Keratinocyte (primary cell): Measurements from ENCODE around the gene FAM83E.

Experiments
- EZH2 ChIP-seq: IDR thresholded peaks from one replicate; pipeline ENCODE4 v1.6.1; 2012; ENCODE audit warnings: inconsistent platforms, mild to moderate bottlenecking, low read length, moderate library complexity
- TF ChIP-seq, protein P1 (sequence below), 3 experiments: IDR thresholded peaks in 1 of 3; conservative IDR thresholded peaks in 1 of 3; optimal IDR thresholded peaks in 1 of 3; 2 replicates in 2 of 3; 3 replicates in 1 of 3; pipeline versions ENCODE3 to v1.5.1; 2011; ENCODE audit warnings: low read length in 3 of 3, mild to moderate bottlenecking in 3 of 3, moderate library complexity in 2 of 3, control low read depth in 1 of 3, inconsistent platforms in 1 of 3; ENCODE audit not compliant: insufficient read depth in 2 of 3; ENCODE audit errors: extremely low read depth in 1 of 3

DNA sequence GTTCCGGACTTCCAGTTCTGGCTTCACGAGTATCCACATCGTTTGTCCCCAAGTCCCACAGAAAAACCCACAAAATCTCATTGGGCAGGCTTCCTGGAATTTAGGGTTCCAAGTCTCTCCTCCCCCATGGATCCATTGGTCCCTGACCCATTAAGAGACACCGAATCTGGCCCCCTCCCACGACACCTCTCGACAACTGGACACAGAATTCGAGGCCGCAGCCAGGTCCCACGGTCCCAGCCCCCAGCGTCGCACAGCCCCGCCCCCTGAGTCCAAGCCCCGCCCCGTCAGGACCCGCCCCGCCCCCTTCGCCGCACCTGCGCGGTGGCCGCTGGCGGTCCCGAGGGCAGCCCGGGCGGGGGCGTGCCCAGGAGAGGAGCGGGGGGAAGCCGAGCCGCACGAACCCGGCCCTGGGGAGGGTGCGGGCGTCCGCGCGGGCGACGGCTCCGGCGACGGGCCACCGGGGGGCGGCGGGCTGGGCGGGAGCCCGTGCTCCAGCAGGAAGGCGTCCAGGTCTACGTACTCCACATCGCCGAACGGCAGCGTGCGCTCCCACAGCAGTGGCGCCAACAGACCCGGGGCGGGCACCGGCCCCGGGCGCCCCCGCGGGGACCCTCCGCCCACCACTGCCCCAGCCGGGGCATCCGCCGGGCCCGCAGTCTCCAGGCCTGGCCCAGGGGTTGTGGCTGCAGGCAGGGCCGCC lies 20.5 kb upstream of the FAM83E start:
- TF ChIP-seq, protein P1, sequence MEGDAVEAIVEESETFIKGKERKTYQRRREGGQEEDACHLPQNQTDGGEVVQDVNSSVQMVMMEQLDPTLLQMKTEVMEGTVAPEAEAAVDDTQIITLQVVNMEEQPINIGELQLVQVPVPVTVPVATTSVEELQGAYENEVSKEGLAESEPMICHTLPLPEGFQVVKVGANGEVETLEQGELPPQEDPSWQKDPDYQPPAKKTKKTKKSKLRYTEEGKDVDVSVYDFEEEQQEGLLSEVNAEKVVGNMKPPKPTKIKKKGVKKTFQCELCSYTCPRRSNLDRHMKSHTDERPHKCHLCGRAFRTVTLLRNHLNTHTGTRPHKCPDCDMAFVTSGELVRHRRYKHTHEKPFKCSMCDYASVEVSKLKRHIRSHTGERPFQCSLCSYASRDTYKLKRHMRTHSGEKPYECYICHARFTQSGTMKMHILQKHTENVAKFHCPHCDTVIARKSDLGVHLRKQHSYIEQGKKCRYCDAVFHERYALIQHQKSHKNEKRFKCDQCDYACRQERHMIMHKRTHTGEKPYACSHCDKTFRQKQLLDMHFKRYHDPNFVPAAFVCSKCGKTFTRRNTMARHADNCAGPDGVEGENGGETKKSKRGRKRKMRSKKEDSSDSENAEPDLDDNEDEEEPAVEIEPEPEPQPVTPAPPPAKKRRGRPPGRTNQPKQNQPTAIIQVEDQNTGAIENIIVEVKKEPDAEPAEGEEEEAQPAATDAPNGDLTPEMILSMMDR (optimal IDR thresholded peaks at IDR 0.05 in 1 of 3, IDR thresholded peaks at IDR 0.05 in 1 of 3, conservative IDR thresholded peaks at IDR 0.05 in 1 of 3; ENCODE audit: extremely low read depth in 1 of 3, insufficient read depth in 2 of 3, low read length in 3 of 3), result no peak
- no peak for TF ChIP-seq EZH2
